ENCODE measurements around the gene ANKRD29.

GRCh38 chr18:23688528-23688927 lies 25.8 kb upstream of the ANKRD29 start:
- TF ChIP-seq CTCF (IDR thresholded peaks at IDR 0.05) (no peak), POLR2A (IDR thresholded peaks at IDR 0.05) (no peak)

All from adrenal gland (tissue), 5 donors.